AG10803 (cell line): ENCODE measurements around the gene MAST2.

ENCODE experiments used
- DNase-seq: peaks from one replicate; pipeline ENCODE4 v3.0.0; 2010; ENCODE audit warnings: low read depth
- H3K4me3 ChIP-seq: 2 replicates; pipeline ENCODE4 v1.5.1; 2011; ENCODE audit warnings: mild to moderate bottlenecking, low read length, control low read depth
- CTCF ChIP-seq: conservative IDR thresholded peaks from 2 replicates; pipeline ENCODE4 v1.5.1; 2011; ENCODE audit warnings: mild to moderate bottlenecking, low read length, control low read depth, inconsistent platforms

The MAST2 gene

GRCh38 chr1:46062651-46063319 lies 259.4 kb downstream of the MAST2 start:
- no peak for TF ChIP-seq CTCF
- peak overlapping the region; percentile 20 for H3K4me3 ChIP-seq
- DNase-seq, result no peak

GRCh38 chr1:46064708-46065107 lies 261.3 kb downstream of the MAST2 start:
- H3K4me3 ChIP-seq, result no peak overlapping the region
- no peak for TF ChIP-seq CTCF
- DNase-seq, result no peak

- DNase-seq, result no peak
- no peak for TF ChIP-seq CTCF
- H3K4me3 ChIP-seq, result no peak overlapping the region
Measured at GRCh38 chr1:46065405-46065804, 262.0 kb downstream of the MAST2 start.

GRCh38 chr1:46067652-46068051 lies 264.2 kb downstream of the MAST2 start:
- TF ChIP-seq CTCF, result no peak
- H3K4me3 ChIP-seq, result no peak overlapping the region
- DNase-seq, result no peak

- H3K4me3 ChIP-seq, result no peak overlapping the region
- DNase-seq, result no peak
- TF ChIP-seq CTCF, result no peak
Measured at GRCh38 chr1:46068525-46068924, 265.1 kb downstream of the MAST2 start.

GRCh38 chr1:46070164-46070814 lies 266.9 kb downstream of the MAST2 start:
- no peak for DNase-seq
- no peak for TF ChIP-seq CTCF
- H3K4me3 ChIP-seq, result no peak overlapping the region

- no peak overlapping the region for H3K4me3 ChIP-seq
- TF ChIP-seq CTCF, result no peak
- no peak for DNase-seq
Measured at GRCh38 chr1:46072975-46073374, 269.6 kb downstream of the MAST2 start.
